Activated T-cell treated with anti-CD3 and anti-CD28 coated beads, Interleukin-2, amount 50 U/mL, for 48 hours (primary cell): ENCODE data around the gene CDKL5.
"Not testable (repeated sequence)": the region's sequence is repeated elsewhere in the genome, so short reads cannot be mapped to it uniquely, and the experiment has no call there.

Source experiments
- DNase-seq, 2 experiments: peaks; one replicate each; pipeline ENCODE4 v3.0.0-alpha.2; 2020

CDKL5 gene

DNA sequence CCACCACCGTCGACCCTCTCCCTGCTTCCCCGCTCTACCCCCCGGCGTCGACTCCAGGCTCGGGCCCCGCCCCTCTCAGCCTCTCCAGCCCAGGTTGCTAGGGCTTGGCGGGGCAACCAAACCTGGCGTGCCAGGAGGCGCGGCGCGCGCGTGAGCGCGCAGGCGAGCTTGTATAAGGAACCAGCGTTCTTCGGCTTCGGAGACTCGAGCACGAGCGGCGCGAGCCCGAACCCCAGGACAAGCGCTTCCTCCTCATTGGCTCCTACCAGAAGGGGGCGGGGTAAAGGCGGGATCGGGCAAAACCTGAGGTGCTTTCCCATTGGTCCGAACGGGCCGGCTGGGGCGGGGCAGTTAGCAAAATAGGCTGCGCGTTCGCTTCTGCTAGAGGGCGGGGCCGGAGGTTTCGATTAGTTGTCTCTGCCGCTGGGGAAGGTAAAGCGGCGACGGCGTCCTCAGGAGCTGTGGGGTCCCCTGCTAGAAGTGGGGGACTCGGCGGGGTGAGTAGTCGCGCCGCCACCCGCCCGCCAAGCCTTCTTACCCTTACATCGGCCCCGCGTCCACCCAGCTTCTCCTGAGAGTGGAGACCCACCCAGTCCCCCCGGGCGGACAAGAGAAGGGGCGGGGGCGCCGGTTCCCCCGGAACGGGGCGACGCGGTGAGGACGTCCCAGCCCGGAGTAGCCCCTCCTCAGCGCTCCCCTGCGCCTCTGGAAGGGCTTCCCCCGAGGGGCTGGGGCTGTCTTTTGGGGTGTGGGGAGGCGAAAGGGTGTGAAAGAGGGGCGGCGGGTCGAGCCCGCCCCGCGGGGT, at the start of gene CDKL5:
TSS of gene CDKL5 (plus strand) at position 410 of the 805 bp plus-strand sequence. CDS start 81,489 bp downstream, outside the sequence.
- DNase-seq = peak; percentile 94 to 95

- DNase-seq = peak; percentile 29 to 32
These were observed 47.6 kb upstream of the CDKL5 start for GRCh38 chrX:18377796-18378195.

GRCh38 chrX:18389966-18390365, 35.4 kb upstream of the CDKL5 start:
- no peak for DNase-seq

GRCh38 chrX:18390941-18391538, 34.4 kb upstream of the CDKL5 start:
- DNase-seq = peak; percentile 62 to 67

DNA sequence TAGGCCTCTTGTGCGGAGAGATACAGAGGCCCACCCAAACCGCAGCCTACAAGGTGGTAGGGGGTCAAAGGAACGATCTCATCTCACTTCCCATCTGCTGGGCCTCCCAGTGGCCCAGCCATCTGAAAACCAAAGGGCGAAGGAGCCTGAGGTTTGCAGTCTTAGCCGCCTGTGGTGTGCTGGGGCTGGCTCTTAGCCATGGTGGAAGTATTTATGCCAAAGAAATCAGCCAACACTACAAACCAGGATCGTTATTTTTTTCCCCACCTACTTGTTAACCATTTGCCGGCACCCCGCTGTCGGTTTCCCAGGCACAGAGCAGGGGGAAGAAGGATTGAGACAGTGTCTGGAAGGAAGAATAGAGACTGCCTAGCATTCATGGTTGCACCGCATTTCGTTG, 30.9 kb upstream of the CDKL5 start:
- no peak for DNase-seq

- no peak for DNase-seq
These were observed 23.6 kb upstream of the CDKL5 start for GRCh38 chrX:18401848-18402213.

DNA sequence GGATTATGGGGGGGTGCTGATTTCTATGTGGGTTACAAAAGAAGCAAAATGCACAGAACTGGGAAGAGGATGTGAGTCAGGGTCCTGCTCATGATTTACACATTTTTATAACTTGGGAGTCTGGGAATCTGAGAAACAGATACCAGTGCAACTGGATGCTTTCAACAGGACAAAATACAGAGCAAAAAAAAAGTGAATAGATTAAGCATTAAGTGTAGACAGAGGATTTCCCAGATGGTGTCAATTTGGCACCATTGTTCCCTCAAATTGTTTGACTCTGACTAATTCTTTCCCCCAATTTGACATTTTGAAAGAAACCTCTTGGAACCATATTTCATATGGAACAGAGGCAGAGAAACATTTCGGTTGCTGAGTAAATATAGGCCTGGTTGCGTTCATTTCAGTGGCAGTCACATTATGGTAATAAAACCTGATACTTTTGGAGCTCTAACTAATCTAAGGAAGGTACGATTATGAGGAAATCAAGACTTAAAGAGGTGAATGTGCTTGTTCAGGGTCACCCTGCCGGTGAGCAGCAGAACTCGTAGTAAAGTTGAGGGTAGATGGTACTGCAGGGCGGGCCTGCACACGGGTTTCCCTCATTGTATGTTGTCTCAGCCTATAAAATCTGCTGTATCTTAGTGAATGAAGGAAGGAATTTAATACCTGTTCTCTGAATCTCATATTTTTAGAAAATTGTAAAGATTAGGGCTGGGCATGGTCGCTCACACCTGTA, 18.7 kb upstream of the CDKL5 start:
- DNase-seq = no peak

GRCh38 chrX:18410038-18410437, 15.4 kb upstream of the CDKL5 start:
- no peak for DNase-seq

DNA sequence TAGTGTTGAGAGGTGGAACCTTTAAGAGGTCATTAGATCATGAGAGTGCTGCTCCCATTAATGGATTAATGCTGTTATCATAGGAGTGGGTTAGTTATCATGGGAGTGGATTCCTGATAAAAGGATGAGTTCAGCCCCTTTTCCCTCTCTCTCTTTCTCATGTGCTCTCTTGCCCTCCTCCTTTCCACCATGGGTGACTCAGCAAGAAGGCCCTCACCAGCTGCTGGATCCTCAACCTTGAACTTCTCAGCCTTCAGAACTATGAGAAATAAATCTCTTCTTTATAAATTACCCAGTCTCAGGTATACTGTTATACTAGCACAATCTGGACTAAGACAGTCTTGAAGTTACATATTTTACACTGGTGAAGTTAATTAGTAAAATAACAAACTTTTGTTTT, 10.0 kb upstream of the CDKL5 start:
- no peak for DNase-seq

DNA sequence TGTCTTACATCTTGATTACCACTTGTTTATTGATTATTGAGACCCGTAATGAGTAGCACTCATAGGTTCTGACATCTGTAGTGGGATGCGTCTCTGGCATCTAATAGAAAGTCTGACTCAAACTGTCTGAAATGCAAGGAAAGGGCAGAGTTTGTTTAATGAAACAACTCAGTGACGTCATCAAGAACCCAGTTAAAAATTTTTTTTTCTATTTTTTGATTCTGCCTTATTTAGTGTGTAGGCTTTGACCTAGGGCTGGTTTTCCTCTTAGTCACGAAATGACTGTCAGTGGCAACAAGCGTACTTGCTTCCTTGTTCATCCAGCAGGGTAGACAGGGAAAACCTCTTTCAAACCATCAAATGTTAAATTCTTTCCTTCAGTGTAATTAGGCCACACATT, 3.1 kb upstream of the CDKL5 start:
- DNase-seq = no peak

GRCh38 chrX:18422886-18423285, 2.5 kb upstream of the CDKL5 start:
- DNase-seq = no peak

GRCh38 chrX:18424482-18425198, 768 bp upstream of the CDKL5 start:
- peak; percentile 32 to 41 for DNase-seq

DNA sequence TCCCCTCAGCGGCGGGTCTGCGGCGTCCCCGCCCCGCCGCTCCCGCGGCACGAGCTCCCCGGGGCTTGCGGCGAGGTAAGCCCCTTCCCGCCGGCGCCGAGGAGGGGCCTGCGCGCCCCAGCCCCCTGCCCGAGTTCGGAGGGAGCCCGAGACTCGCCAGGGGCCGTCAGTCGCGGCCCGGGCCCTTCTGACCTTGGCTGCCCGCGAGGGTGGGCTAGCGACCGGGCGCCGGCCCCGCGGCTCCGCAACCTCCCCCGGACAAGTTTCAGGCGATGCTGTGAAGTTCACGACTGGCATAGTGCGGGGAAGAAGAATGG, 554 bp downstream of the CDKL5 start:
- DNase-seq = peak; percentile 18 to 23

DNA sequence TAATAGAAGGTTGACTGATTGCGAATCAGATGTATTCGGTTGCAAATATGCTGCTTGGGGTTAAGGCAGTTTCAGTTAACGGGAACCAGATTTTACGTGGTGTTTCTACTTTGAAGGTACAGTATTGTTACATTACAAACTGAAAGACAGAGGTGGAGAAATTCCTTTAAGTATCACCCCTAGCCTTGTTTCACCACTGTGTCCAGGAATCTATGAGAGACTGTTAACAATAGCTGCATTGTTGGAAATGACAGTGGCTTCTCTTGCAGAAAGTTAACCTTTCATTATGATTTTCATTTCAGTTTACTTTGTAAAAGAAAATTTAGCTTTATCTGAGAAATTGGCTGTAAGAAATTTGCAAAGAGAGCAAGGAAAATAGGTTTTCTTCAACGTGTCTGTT, 2.6 kb downstream of the CDKL5 start:
- no peak for DNase-seq

- DNase-seq = not testable (repeated sequence)
These were observed 7.9 kb downstream of the CDKL5 start for GRCh38 chrX:18433288-18433687.

DNA sequence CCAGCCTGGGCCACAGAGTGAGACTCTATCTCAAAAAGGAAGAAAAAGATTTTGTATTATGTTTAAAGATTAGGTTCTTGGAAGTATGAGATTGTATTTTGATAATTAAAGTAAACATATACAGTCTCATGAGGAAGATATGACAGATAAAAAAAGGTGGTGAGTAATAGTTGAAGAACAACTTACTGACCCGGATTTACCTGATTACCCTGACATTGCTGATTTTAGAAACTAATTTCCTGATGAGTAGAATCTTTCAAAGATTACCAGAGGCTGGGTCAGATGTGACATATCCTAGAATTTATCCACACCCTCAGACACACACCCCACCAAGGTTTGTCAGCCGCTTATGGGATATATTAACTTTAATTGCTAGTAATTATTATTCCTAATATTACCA, 9.5 kb downstream of the CDKL5 start:
- DNase-seq = no peak

- DNase-seq = no peak
These were observed 10.6 kb downstream of the CDKL5 start for GRCh38 chrX:18436017-18436416.

DNA sequence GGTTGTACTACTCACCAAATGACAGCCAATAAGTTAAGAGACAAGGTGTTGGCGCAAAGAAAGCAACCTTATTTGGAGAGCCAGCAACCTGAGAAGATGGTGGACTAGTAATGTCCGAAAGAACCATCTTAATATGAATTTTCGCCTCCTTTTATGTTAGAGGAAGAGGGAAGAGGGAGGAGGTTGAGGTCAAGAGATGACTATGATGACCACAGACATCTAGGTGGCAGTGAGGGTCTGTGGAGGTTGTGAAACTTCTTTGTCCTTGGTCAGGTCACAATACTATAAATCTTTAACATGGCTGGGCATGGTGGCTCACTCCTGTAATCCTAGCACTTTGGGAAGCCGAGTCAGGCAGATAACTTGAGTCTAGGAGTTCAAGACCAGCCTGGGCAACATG, 15.4 kb downstream of the CDKL5 start:
- no peak for DNase-seq

GRCh38 chrX:18441780-18442367, 16.5 kb downstream of the CDKL5 start:
- no peak for DNase-seq

DNA sequence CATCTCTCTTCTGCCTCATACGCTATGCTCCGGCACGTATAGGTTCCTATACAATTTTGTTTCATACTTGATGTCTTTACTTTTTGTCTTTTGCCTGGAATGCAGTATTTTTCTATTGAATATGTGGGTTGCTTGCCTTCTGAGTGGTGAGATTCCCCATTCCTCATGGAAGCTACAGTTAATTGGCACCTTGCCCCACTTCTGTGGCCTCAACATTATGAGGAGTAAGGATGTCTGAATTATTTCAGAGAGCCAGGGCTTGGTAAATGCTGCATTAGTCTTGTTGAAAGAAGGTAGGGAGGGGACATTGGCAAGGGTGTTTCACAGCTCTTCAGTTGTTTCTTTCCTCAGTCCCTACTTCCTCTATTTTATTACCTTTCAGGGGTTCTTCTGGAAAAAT, 23.0 kb downstream of the CDKL5 start:
- DNase-seq = no peak

DNA sequence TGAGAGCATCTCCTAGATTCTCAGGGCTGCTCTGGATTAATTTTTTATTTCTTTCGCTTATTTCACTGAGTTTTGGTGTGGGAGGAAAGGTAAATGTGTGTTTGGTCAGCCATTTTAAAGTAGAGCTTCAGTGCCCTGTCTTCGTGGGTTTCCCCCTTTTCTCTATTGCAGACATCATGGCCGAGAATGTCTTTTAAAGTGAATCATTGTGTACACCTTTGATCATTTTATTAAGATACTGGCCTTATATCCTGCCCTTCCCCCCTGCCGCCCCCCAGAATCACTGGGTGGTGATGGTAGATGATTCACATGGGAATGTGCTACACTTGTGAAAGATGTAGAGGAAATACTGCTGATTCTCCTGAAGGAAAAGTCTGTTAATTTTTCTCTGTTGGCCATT, 23.8 kb downstream of the CDKL5 start:
- DNase-seq = no peak

GRCh38 chrX:18455384-18455783, 30.0 kb downstream of the CDKL5 start:
- no peak for DNase-seq

DNA sequence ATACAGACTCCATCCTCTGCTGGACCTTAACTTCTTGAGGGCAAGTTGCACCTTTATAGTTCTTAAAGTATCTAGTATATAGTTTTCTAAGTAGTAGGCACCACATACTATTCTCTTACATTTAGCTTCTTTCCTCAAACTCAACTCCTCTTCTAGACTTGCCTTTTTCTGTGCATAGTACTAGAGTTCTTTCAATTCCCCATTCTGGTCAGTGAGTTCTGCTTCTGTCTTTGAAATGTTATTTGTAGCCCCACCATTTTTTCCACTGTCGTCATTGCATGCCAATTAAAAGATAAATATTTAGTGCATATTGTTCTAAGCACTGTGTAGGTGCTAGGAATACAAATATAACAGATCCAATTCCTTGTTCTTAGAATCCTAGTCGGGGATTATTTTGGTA, 31.6 kb downstream of the CDKL5 start:
- DNase-seq = no peak
